ENCODE measurements around the gene BMP15. TPM values are rescaled to one million over a fixed set of nuclear protein-coding genes. Genes with fewer than 3 reads are reported as not detected.

The BMP15 gene
- not detected for polyA plus RNA-seq (2013, experiment 1 of 2; ENCODE audit: insufficient read length)
- polyA plus RNA-seq (2013, experiment 2 of 2; ENCODE audit: insufficient read length): not detected

- no peak for DNase-seq
Measured at GRCh38 chrX:50910685-50911176, at the start of gene BMP15. TSS of gene BMP15 (plus strand) at chrX:50910735. CDS start at chrX:50910784, 49 bp downstream.

GRCh38 chrX:50863471-50863870, 47.1 kb upstream of the BMP15 start:
- no peak for DNase-seq

GRCh38 chrX:50865311-50865710, 45.2 kb upstream of the BMP15 start:
- DNase-seq: peak; percentile 1

GRCh38 chrX:50871922-50872453, 38.5 kb upstream of the BMP15 start:
- peak; percentile 0 for DNase-seq

GRCh38 chrX:50874876-50875275, 35.7 kb upstream of the BMP15 start:
- no peak for DNase-seq

- no peak for DNase-seq
Measured at GRCh38 chrX:50876551-50876950, 34.0 kb upstream of the BMP15 start.

GRCh38 chrX:50877310-50877709, 33.2 kb upstream of the BMP15 start:
- DNase-seq: peak; percentile 55

- DNase-seq: no peak
Measured at GRCh38 chrX:50881028-50881427, 29.5 kb upstream of the BMP15 start.

GRCh38 chrX:50888884-50889283, 21.7 kb upstream of the BMP15 start:
- no peak for DNase-seq

- DNase-seq: no peak
Measured at GRCh38 chrX:50889582-50889981, 21.0 kb upstream of the BMP15 start.

- DNase-seq: no peak
Measured at GRCh38 chrX:50893047-50893446, 17.5 kb upstream of the BMP15 start.

GRCh38 chrX:50893466-50893865, 17.1 kb upstream of the BMP15 start:
- DNase-seq: no peak

- DNase-seq: no peak
Measured at GRCh38 chrX:50905334-50905733, 5.2 kb upstream of the BMP15 start.

GRCh38 chrX:50913520-50913919, 3.0 kb downstream of the BMP15 start:
- DNase-seq: no peak

GRCh38 chrX:50920132-50920531, 9.6 kb downstream of the BMP15 start:
- no peak for DNase-seq

- DNase-seq: no peak
Measured at GRCh38 chrX:50927127-50927526, 16.6 kb downstream of the BMP15 start.

GRCh38 chrX:50941638-50942037, 31.1 kb downstream of the BMP15 start:
- no peak for DNase-seq

GRCh38 chrX:50942471-50942870, 31.9 kb downstream of the BMP15 start:
- no peak for DNase-seq

- DNase-seq: no peak
Measured at GRCh38 chrX:50952406-50952805, 41.9 kb downstream of the BMP15 start.

- no peak for DNase-seq
Measured at GRCh38 chrX:50953832-50954231, 43.3 kb downstream of the BMP15 start.

GRCh38 chrX:50962156-50962555, 51.6 kb downstream of the BMP15 start:
- no peak for DNase-seq

- no peak for DNase-seq
Measured at GRCh38 chrX:50963842-50964241, 53.3 kb downstream of the BMP15 start.

All from fibroblast of skin of abdomen (primary cell).